ENCODE data around the gene MAN1C1. TPM values are rescaled to one million over a fixed set of nuclear protein-coding genes. Genes with fewer than 3 reads are reported as not detected.

MAN1C1 gene
- total RNA-seq, 1 donor from 2014 or later, result 9.1 TPM

DNA sequence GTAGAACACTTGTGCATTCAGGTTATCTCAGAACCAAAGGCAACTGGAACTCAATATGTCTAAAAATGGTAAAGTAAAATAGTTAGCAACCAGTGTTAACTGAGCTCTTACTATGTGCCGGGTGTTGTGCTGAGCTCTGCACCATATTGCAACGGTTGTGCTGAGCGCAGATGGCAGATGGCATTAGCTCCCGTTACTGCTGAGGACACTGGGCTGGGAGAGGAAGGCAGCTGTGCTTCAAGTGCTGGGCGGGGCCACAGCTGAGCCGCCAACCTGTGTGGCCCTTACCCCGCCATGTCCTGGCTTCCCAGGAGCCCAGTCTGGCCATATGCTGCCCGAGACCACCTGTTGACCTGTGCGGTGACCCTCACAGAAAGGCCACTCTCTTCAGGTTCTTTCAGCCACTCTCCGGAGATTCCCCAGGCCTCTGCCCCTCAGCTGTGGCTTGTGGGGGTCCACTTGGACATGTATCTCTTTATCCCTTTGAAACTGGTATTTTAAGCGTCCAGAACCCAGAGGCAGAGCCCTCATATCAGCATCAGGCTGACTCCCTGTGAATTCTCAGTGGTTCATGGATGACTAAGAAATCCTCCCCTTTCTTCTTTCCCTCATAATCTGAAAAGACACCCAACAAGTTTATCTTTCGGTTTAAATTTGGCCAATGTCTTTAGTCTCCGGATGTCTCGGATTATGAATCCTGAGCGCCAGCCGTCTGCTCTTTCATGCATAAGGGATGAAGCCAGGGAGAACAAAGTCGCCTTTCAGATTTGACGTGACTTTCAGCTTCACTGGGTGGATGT lies 46.8 kb upstream of the MAN1C1 start:
- no peaks in the 10 kb centered on the region for H3K36me3 Mint-ChIP-seq
- H3K27ac Mint-ChIP-seq, result no peak overlapping the region
- H3K4me1 Mint-ChIP-seq (ENCODE audit: unreplicated experiment), result peaks cover 40% of the 10 kb centered on the region
- peaks cover 4% of the 10 kb centered on the region for H3K27me3 Mint-ChIP-seq
- DNase-seq (ENCODE audit: extremely low spot score, unreplicated experiment), result no peak
- H3K4me3 Mint-ChIP-seq, result no peak overlapping the region
- no peak for TF ChIP-seq CTCF (conservative IDR thresholded peaks at IDR 0.05)
- H3K9me3 Mint-ChIP-seq, result no peaks in the 10 kb centered on the region

DNA sequence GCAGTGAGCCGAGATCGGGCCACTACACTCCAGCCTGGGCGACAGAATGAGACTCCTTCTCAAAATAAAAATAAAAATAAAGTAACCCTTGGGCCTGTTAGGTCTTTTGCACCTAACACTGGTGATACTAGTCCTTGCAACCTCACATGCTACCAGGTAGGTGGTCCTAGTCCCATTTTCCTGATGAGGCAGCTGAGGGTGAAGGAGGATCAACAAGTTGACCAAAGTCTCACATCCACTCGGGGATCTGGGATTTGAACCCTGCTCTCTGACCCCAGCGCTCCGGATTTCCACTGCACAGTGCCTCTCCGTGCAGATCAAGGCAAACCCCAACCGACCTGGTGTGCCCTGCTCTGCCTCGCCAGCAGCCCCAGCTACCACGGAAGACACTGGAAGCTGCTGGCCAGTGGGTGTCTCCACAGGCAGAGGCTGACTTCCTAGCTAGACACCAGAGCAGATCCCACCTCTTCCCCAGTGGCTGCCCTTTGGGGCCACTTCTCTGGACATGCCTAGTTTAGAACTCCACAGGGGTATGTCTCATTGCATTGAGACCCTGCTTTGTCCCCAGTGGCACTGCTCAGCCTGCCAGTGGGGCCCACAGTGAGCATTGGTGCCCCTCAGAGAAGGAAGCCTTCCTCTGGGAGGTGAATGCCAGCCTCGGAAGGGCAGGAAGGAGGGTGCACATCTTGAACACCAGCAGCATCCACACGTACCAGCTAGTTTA lies 45.6 kb upstream of the MAN1C1 start:
- Mint-ChIP-seq H3K27me3 (peaks cover 4% of the 10 kb centered on the region), H3K4me1 (ENCODE audit: unreplicated experiment) (peaks cover 31% of the 10 kb centered on the region), H3K9me3 (no peaks in the 10 kb centered on the region), H3K4me3 (no peak overlapping the region), H3K36me3 (no peaks in the 10 kb centered on the region), H3K27ac (no peak overlapping the region)
- TF ChIP-seq CTCF (conservative IDR thresholded peaks at IDR 0.05), result no peak
- DNase-seq (ENCODE audit: extremely low spot score, unreplicated experiment), result no peak

DNA sequence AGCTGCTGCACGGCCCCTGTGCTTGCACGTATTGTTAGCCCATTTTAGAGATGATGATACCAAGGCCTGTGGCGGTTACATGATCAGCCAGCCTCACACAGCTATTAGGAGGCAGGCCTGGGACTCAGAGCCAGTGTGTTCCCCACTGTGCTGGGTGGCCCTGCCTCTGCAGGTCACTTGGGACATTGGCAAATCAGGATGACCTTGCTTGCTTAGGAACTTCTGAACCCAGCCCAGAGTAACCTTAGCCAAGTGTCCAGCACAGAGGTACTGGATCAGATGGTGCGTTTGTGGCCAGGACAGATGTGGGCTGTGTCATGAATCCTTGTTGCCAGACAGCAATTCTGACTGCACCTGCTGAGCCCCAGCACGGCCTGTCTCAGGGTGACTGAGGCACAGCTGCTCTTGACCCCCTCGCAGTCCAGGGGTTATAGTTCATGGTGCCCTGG lies 45.0 kb upstream of the MAN1C1 start:
- H3K27ac Mint-ChIP-seq, result no peak overlapping the region
- no peak for TF ChIP-seq CTCF (conservative IDR thresholded peaks at IDR 0.05)
- H3K9me3 Mint-ChIP-seq, result no peaks in the 10 kb centered on the region
- H3K27me3 Mint-ChIP-seq, result peaks cover 4% of the 10 kb centered on the region
- DNase-seq (ENCODE audit: extremely low spot score, unreplicated experiment), result no peak
- H3K4me1 Mint-ChIP-seq (ENCODE audit: unreplicated experiment), result peaks cover 26% of the 10 kb centered on the region
- H3K4me3 Mint-ChIP-seq, result no peak overlapping the region
- no peaks in the 10 kb centered on the region for H3K36me3 Mint-ChIP-seq

DNA sequence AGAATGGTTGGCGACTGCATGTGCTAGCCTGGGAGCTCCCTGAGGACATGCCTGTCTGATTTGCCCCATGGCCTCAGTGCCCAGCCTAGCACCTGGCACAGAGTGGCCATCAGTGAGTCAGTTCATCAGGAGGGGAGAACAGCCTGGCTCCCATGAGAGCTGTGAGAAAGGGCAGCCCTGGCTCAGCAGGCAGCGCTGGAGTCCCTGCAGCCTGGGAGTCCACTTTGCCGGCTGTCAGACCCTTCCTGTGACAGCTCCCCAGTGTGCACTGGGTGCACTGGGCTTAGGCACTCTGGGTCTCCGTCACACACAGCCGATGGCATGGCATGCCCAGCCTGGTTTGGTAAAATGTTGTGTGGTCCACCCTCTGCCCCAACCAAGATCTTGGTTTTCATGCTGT lies 44.5 kb upstream of the MAN1C1 start:
- no peak for DNase-seq (ENCODE audit: extremely low spot score, unreplicated experiment)
- no peaks in the 10 kb centered on the region for H3K9me3 Mint-ChIP-seq
- peaks cover 20% of the 10 kb centered on the region for H3K4me1 Mint-ChIP-seq (ENCODE audit: unreplicated experiment)
- no peak overlapping the region for H3K4me3 Mint-ChIP-seq
- no peak overlapping the region for H3K27ac Mint-ChIP-seq
- peaks cover 4% of the 10 kb centered on the region for H3K27me3 Mint-ChIP-seq
- TF ChIP-seq CTCF (conservative IDR thresholded peaks at IDR 0.05), result no peak
- no peaks in the 10 kb centered on the region for H3K36me3 Mint-ChIP-seq

GRCh38 chr1:25572708-25573590 lies 43.6 kb upstream of the MAN1C1 start:
- H3K9me3 Mint-ChIP-seq, result no peaks in the 10 kb centered on the region
- peaks cover 14% of the 10 kb centered on the region for H3K4me1 Mint-ChIP-seq (ENCODE audit: unreplicated experiment)
- H3K4me3 Mint-ChIP-seq, result peak overlapping the region; percentile 39
- H3K27ac Mint-ChIP-seq, result no peak overlapping the region
- peaks cover 4% of the 10 kb centered on the region for H3K27me3 Mint-ChIP-seq
- peak; percentile 71 for DNase-seq (ENCODE audit: extremely low spot score, unreplicated experiment)
- no peaks in the 10 kb centered on the region for H3K36me3 Mint-ChIP-seq
- TF ChIP-seq CTCF (conservative IDR thresholded peaks at IDR 0.05), result peak; percentile 80

Data from type B pancreatic cell (in vitro differentiated cells).